Measurements from ENCODE around the gene SLC25A41. TPM values are rescaled to one million over a fixed set of nuclear protein-coding genes. Genes with fewer than 3 reads are reported as not detected.

SLC25A41 gene
- total RNA-seq, 2 experiments from 2014 or later: 0.30 to 0.50 TPM

GRCh38 chr19:6452223-6452614 is 18.7 kb upstream of the SLC25A41 start:
- Histone ChIP-seq H3K4me3 (ENCODE audit: low read length) (no peak overlapping the region), H3K4me1 (ENCODE audit: insufficient read depth, low read length) (no peaks in the 10 kb centered on the region), H3K36me3 (ENCODE audit: insufficient read depth, low read length) (peaks cover 13% of the 10 kb centered on the region), H3K9me3 (ENCODE audit: control insufficient read depth in 1 of 2, insufficient read depth in 1 of 2, low read length in 2 of 2) (peaks cover 9 to 22% of the 10 kb centered on the region in 2 experiments), H3K27me3 (ENCODE audit: control insufficient read depth in 1 of 2, insufficient read depth in 2 of 2, low read length in 2 of 2) (no peaks in the 10 kb centered on the region), H3K27ac (ENCODE audit: low read depth in 1 of 2, low read length in 2 of 2) (no peak overlapping the region)
- POLR2A ChIA-PET: no interaction called here
- DNase-seq (no peak), ATAC-seq (ENCODE audit: poor library complexity) (no peak)
- Mint-ChIP-seq H3K27me3 (no peaks in the 10 kb centered on the region), H3K27ac (no peak overlapping the region), H3K9me3 (peaks cover 12% of the 10 kb centered on the region), H3K4me1 (ENCODE audit: low read depth) (no peaks in the 10 kb centered on the region), H3K4me3 (no peak overlapping the region), H3K36me3 (ENCODE audit: low read depth) (peaks cover 52% of the 10 kb centered on the region)
- TF ChIP-seq, protein P1, sequence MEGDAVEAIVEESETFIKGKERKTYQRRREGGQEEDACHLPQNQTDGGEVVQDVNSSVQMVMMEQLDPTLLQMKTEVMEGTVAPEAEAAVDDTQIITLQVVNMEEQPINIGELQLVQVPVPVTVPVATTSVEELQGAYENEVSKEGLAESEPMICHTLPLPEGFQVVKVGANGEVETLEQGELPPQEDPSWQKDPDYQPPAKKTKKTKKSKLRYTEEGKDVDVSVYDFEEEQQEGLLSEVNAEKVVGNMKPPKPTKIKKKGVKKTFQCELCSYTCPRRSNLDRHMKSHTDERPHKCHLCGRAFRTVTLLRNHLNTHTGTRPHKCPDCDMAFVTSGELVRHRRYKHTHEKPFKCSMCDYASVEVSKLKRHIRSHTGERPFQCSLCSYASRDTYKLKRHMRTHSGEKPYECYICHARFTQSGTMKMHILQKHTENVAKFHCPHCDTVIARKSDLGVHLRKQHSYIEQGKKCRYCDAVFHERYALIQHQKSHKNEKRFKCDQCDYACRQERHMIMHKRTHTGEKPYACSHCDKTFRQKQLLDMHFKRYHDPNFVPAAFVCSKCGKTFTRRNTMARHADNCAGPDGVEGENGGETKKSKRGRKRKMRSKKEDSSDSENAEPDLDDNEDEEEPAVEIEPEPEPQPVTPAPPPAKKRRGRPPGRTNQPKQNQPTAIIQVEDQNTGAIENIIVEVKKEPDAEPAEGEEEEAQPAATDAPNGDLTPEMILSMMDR (IDR thresholded peaks at IDR 0.05): no peak
- intact Hi-C loops (cut with DNase I, micrococcal nuclease): no loop called here
- CTCF ChIA-PET: no interaction called here

- TF ChIP-seq, protein P1 (IDR thresholded peaks at IDR 0.05): no peak
- no peaks in the 10 kb centered on the region for H3K4me1 ChIP-seq (ENCODE audit: insufficient read depth, low read length)
- DNase-seq (no peak), ATAC-seq (ENCODE audit: poor library complexity) (no peak)
- ChIA-PET POLR2A (no interaction called here), CTCF (no interaction called here)
- no peaks in the 10 kb centered on the region for H3K27me3 ChIP-seq (ENCODE audit: control insufficient read depth in 1 of 2, insufficient read depth in 2 of 2, low read length in 2 of 2)
- H3K4me1 Mint-ChIP-seq (ENCODE audit: low read depth): no peaks in the 10 kb centered on the region
- intact Hi-C loops (cut with DNase I, micrococcal nuclease): no loop called here
- H3K36me3 ChIP-seq (ENCODE audit: insufficient read depth, low read length): peaks cover 13% of the 10 kb centered on the region
- peaks cover 51% of the 10 kb centered on the region for H3K36me3 Mint-ChIP-seq (ENCODE audit: low read depth)
- no peak overlapping the region for H3K27ac ChIP-seq (ENCODE audit: low read depth in 1 of 2, low read length in 2 of 2)
- no peak overlapping the region for H3K4me3 ChIP-seq (ENCODE audit: low read length)
- H3K9me3 ChIP-seq (ENCODE audit: control insufficient read depth in 1 of 2, insufficient read depth in 1 of 2, low read length in 2 of 2): peaks cover 9 to 22% of the 10 kb centered on the region in 2 experiments
- no peak overlapping the region for H3K4me3 Mint-ChIP-seq
- H3K9me3 Mint-ChIP-seq: peaks cover 12% of the 10 kb centered on the region
- H3K27ac Mint-ChIP-seq: no peak overlapping the region
- no peaks in the 10 kb centered on the region for H3K27me3 Mint-ChIP-seq
These were observed 18.1 kb upstream of the SLC25A41 start for GRCh38 chr19:6451583-6452222.

DNA sequence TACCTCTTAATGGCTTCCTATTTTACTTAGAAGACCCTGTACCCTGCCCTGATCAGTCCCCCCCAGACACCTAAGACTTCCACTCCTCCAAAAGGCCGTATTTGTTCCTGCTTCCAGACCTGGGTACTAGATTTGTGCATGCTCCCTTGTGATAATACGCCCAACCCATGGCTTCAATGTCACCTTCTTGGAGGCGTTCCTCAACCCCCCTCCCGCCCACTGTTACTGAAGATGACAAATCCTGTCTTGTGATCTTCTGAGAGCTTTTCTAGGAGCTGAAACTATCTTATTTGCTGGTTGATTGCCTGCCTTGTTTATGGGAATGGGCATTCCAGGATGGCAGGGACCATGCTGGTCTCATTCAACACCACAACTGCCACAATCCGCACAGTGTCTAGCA is 16.6 kb upstream of the SLC25A41 start:
- no peak overlapping the region for H3K4me3 Mint-ChIP-seq
- no peaks in the 10 kb centered on the region for H3K4me1 ChIP-seq (ENCODE audit: insufficient read depth, low read length)
- no peaks in the 10 kb centered on the region for H3K27me3 ChIP-seq (ENCODE audit: control insufficient read depth in 1 of 2, insufficient read depth in 2 of 2, low read length in 2 of 2)
- no peaks in the 10 kb centered on the region for H3K4me1 Mint-ChIP-seq (ENCODE audit: low read depth)
- TF ChIP-seq, protein P1 (IDR thresholded peaks at IDR 0.05): no peak
- peaks cover 49% of the 10 kb centered on the region for H3K36me3 Mint-ChIP-seq (ENCODE audit: low read depth)
- H3K4me3 ChIP-seq (ENCODE audit: low read length): no peak overlapping the region
- no peak overlapping the region for H3K27ac Mint-ChIP-seq
- H3K9me3 ChIP-seq (ENCODE audit: control insufficient read depth in 1 of 2, insufficient read depth in 1 of 2, low read length in 2 of 2): peaks cover 9 to 12% of the 10 kb centered on the region in 2 experiments
- ATAC-seq (ENCODE audit: poor library complexity) (no peak), DNase-seq (no peak)
- CTCF ChIA-PET: no interaction called here
- POLR2A ChIA-PET: no interaction called here
- intact Hi-C loops (cut with DNase I, micrococcal nuclease): no loop called here
- peaks cover 12% of the 10 kb centered on the region for H3K9me3 Mint-ChIP-seq
- H3K36me3 ChIP-seq (ENCODE audit: insufficient read depth, low read length): peaks cover 13% of the 10 kb centered on the region
- H3K27ac ChIP-seq (ENCODE audit: low read depth in 1 of 2, low read length in 2 of 2): no peak overlapping the region
- H3K27me3 Mint-ChIP-seq: no peaks in the 10 kb centered on the region
